Gastrocnemius medialis (tissue), 4 donors: ENCODE results near the gene RAB39A.

Experiments
- CTCF ChIP-seq, 5 experiments: fragments of 450-650 bp in 3 of 5; fragments of 200-600 bp in 2 of 5; sonication (generic) in 2 of 5; IDR thresholded peaks in 4 of 5; conservative IDR thresholded peaks in 1 of 5; 1 replicate in 4 of 5; 2 replicates in 1 of 5; pipeline ENCODE4 v1.5.1; 2016 to 2019; ENCODE audit warnings: antibody characterized with exemption in 5 of 5, mild to moderate bottlenecking in 3 of 5, moderate library complexity in 3 of 5
- POLR2A ChIP-seq, 2 donors: fragments of 450-650 bp; IDR thresholded peaks; one replicate each; pipeline ENCODE4 v1.6.1; 2017; ENCODE audit warnings: antibody characterized with exemption in 2 of 2, mild to moderate bottlenecking in 2 of 2, moderate library complexity in 2 of 2

GRCh38 chr11:107957109-107957588, 28.9 kb downstream of the RAB39A start:
- no peak for TF ChIP-seq CTCF (IDR thresholded peaks at IDR 0.05 in 4 of 5, conservative IDR thresholded peaks at IDR 0.05 in 1 of 5)
- no peak for TF ChIP-seq POLR2A (IDR thresholded peaks at IDR 0.05)
